A549 (cell line): ENCODE data around the gene GRK1.

ENCODE experiments used
- CTCF ChIP-seq: fragments of >200 bp; sonication (Bioruptor Twin); formaldehyde crosslinking; IDR thresholded peaks from 3 replicates; pipeline ENCODE4 v1.5.1; 2016
- EHMT2 ChIP-seq: fragments of 200-600 bp; sonication (generic); IDR thresholded peaks from 2 replicates; pipeline ENCODE4 v1.6.1; 2016; ENCODE audit warnings: antibody characterized with exemption, low read depth, mild to moderate bottlenecking, moderate library complexity
- EP300 ChIP-seq, 2 experiments: fragments of >200 bp; sonication (Bioruptor Twin); formaldehyde crosslinking; IDR thresholded peaks; 2 replicates in 1 of 2; 3 replicates in 1 of 2; pipeline ENCODE4 v1.6.1; 2016 to 2017
- JUN ChIP-seq, 2 experiments: fragments of >200 bp; sonication (Bioruptor Twin); formaldehyde crosslinking; IDR thresholded peaks; 2 replicates in 1 of 2; 3 replicates in 1 of 2; pipeline ENCODE4 v1.6.1; 2016 to 2017
- MAZ ChIP-seq: fragments of 150-350 bp; IDR thresholded peaks from 2 replicates; pipeline ENCODE4 v1.6.1; 2014; ENCODE audit warnings: antibody characterized with exemption, low read depth, low read length, borderline replicate concordance
- MYC ChIP-seq: IDR thresholded peaks from 2 replicates; pipeline ENCODE4 v1.6.1; 2012; ENCODE audit warnings: mild to moderate bottlenecking, inconsistent platforms, low read length, improper control_type of control experiment, borderline replicate concordance
- POLR2A ChIP-seq: IDR thresholded peaks from 2 replicates; pipeline ENCODE4 v1.6.1; 2012; ENCODE audit warnings: mild to moderate bottlenecking, low read length
- SMC3 ChIP-seq: fragments of >200 bp; sonication (Bioruptor Twin); formaldehyde crosslinking; IDR thresholded peaks from 3 replicates; pipeline ENCODE4 v1.6.1; 2018; ENCODE audit warnings: inconsistent platforms
- ZC3H11A ChIP-seq: fragments of 450-650 bp; IDR thresholded peaks from 2 replicates; pipeline ENCODE4 v1.6.1; 2014; ENCODE audit warnings: antibody characterized with exemption, mild to moderate bottlenecking

GRCh38 chr13:113764793-113765563, 98.0 kb downstream of the GRK1 start:
- TF ChIP-seq ZC3H11A (no peak), POLR2A (no peak), JUN (IDR thresholded peaks at IDR 0.05) (no peak), MAZ (no peak), SMC3 (no peak), EP300 (IDR thresholded peaks at IDR 0.05) (no peak), MYC (no peak), CTCF (no peak), EHMT2 (no peak)
